ENCODE measurements around the gene VPS4A.

VPS4A gene

GRCh38 chr16:69309316-69309715 lies 1.8 kb upstream of the VPS4A start:
- no peak for TF ChIP-seq CTBP1 (IDR thresholded peaks at IDR 0.05; ENCODE audit: borderline replicate concordance)
- TF ChIP-seq SUZ12 (IDR thresholded peaks at IDR 0.05), result no peak
- TF ChIP-seq LEF1 (IDR thresholded peaks at IDR 0.05; ENCODE audit: borderline replicate concordance), result no peak
- no peak for TF ChIP-seq BHLHE40 (IDR thresholded peaks at IDR 0.05; ENCODE audit: borderline replicate concordance)
- no peak for TF ChIP-seq FOXA1 (IDR thresholded peaks at IDR 0.05)
- no peak for TF ChIP-seq FOXK2 (IDR thresholded peaks at IDR 0.05)
- no peak for TF ChIP-seq SP1 (IDR thresholded peaks at IDR 0.05)
- no peak for TF ChIP-seq ZNF384 (IDR thresholded peaks at IDR 0.05)
- TF ChIP-seq FOXM1 (IDR thresholded peaks at IDR 0.05; ENCODE audit: borderline replicate concordance), result no peak
- DNase-seq (ENCODE audit: extremely low spot score), result no peak
- ChIA-PET CTCF (no interaction called here), POLR2A (no interaction called here)

- ChIA-PET POLR2A (interaction anchor here (0.6 to 2.0 kb wide), 4 partner anchors 8 to 21 kb away, joined by 3 to 5 read pairs (median 3); no protein-coding TSS in a partner anchor), CTCF (interaction anchor here (0.6 to 1.0 kb wide), 2 partner anchors 136 to 608 kb away, joined by 3 to 4 read pairs; no protein-coding TSS in a partner anchor)
- peak; percentile 2; the same call in 1 of the 2 replicates for TF ChIP-seq PKNOX1 (IDR thresholded peaks at IDR 0.05)
- TF ChIP-seq SUZ12 (IDR thresholded peaks at IDR 0.05), result no peak
- peak; percentile 30; the same call in 1 of the 2 replicates for TF ChIP-seq ZNF384 (IDR thresholded peaks at IDR 0.05)
- peak; percentile 31 for DNase-seq (ENCODE audit: extremely low spot score)
These were observed 610 bp downstream of the VPS4A start for GRCh38 chr16:69311533-69312387.

GRCh38 chr16:69313469-69313868 lies 2.3 kb downstream of the VPS4A start:
- ChIA-PET CTCF (no interaction called here), POLR2A (interaction anchor here (2.0 kb wide), 1 partner anchor 10 kb away, joined by 5 read pairs; no protein-coding TSS in a partner anchor)
- TF ChIP-seq BHLHE40 (IDR thresholded peaks at IDR 0.05; ENCODE audit: borderline replicate concordance) (no peak), FOXK2 (IDR thresholded peaks at IDR 0.05) (no peak), CTBP1 (IDR thresholded peaks at IDR 0.05; ENCODE audit: borderline replicate concordance) (no peak), HDGF (IDR thresholded peaks at IDR 0.05; ENCODE audit: borderline replicate concordance) (no peak), NFRKB (IDR thresholded peaks at IDR 0.05) (no peak)

GRCh38 chr16:69314534-69314933 lies 3.4 kb downstream of the VPS4A start:
- TF ChIP-seq LEF1 (IDR thresholded peaks at IDR 0.05; ENCODE audit: borderline replicate concordance), result no peak
- no peak for TF ChIP-seq ELF4 (IDR thresholded peaks at IDR 0.05)
- TF ChIP-seq L3MBTL2 (conservative IDR thresholded peaks at IDR 0.05), result no peak
- TF ChIP-seq CTBP1 (IDR thresholded peaks at IDR 0.05; ENCODE audit: borderline replicate concordance), result no peak
- no peak for TF ChIP-seq ZNF384 (IDR thresholded peaks at IDR 0.05)
- TF ChIP-seq SUZ12 (IDR thresholded peaks at IDR 0.05), result no peak
- TF ChIP-seq SP1 (IDR thresholded peaks at IDR 0.05), result no peak
- TF ChIP-seq FOXA1 (IDR thresholded peaks at IDR 0.05), result no peak
- TF ChIP-seq HDGF (IDR thresholded peaks at IDR 0.05; ENCODE audit: borderline replicate concordance), result no peak
- no peak for DNase-seq (ENCODE audit: extremely low spot score)
- ChIA-PET CTCF (no interaction called here), POLR2A (interaction anchor here (1.9 kb wide), 1 partner anchor 15 kb away, joined by 5 read pairs; the partner anchor contains the start of gene PDF)

More at GRCh38 chr16:69313469-69313868, 2.3 kb downstream of the VPS4A start:
- DNase-seq (ENCODE audit: extremely low spot score), result no peak

GRCh38 chr16:69315486-69316311 lies 4.5 kb downstream of the VPS4A start:
- POLR2A ChIA-PET, result interaction anchor here (1.2 to 1.9 kb wide), 2 partner anchors 10 to 14 kb away, joined by 4 to 5 read pairs; partner anchors contain the start of gene PDF
- TF ChIP-seq ZNF384 (IDR thresholded peaks at IDR 0.05) (no peak), NFRKB (IDR thresholded peaks at IDR 0.05) (no peak), HDGF (IDR thresholded peaks at IDR 0.05; ENCODE audit: borderline replicate concordance) (no peak), FOXK2 (IDR thresholded peaks at IDR 0.05) (no peak), ARNT (IDR thresholded peaks at IDR 0.05) (no peak), LEF1 (IDR thresholded peaks at IDR 0.05; ENCODE audit: borderline replicate concordance) (no peak), ELF4 (IDR thresholded peaks at IDR 0.05) (no peak), CTBP1 (IDR thresholded peaks at IDR 0.05; ENCODE audit: borderline replicate concordance) (no peak), SP1 (IDR thresholded peaks at IDR 0.05) (no peak), BHLHE40 (IDR thresholded peaks at IDR 0.05; ENCODE audit: borderline replicate concordance) (no peak), FOXM1 (IDR thresholded peaks at IDR 0.05; ENCODE audit: borderline replicate concordance) (no peak), SUZ12 (IDR thresholded peaks at IDR 0.05) (no peak), PKNOX1 (IDR thresholded peaks at IDR 0.05) (no peak), L3MBTL2 (conservative IDR thresholded peaks at IDR 0.05) (no peak), TARDBP (IDR thresholded peaks at IDR 0.05) (no peak), FOXA1 (IDR thresholded peaks at IDR 0.05) (no peak)
- no peak for DNase-seq (ENCODE audit: extremely low spot score)
- CTCF ChIA-PET, result no interaction called here

GRCh38 chr16:69316595-69317034 lies 5.5 kb downstream of the VPS4A start:
- TF ChIP-seq PKNOX1 (IDR thresholded peaks at IDR 0.05), result no peak
- TF ChIP-seq NFRKB (IDR thresholded peaks at IDR 0.05), result no peak
- no peak for TF ChIP-seq TARDBP (IDR thresholded peaks at IDR 0.05)
- TF ChIP-seq CTBP1 (IDR thresholded peaks at IDR 0.05; ENCODE audit: borderline replicate concordance), result no peak
- no peak for TF ChIP-seq FOXM1 (IDR thresholded peaks at IDR 0.05; ENCODE audit: borderline replicate concordance)
- TF ChIP-seq ELF4 (IDR thresholded peaks at IDR 0.05), result no peak
- TF ChIP-seq SP1 (IDR thresholded peaks at IDR 0.05), result no peak
- no peak for TF ChIP-seq L3MBTL2 (conservative IDR thresholded peaks at IDR 0.05)
- POLR2A ChIA-PET, result no interaction called here
- no peak for DNase-seq (ENCODE audit: extremely low spot score)
- CTCF ChIA-PET, result no interaction called here

All from HEK293T (cell line).